GM19351 (cell line): ENCODE measurements around the gene IL18.
"Not testable (repeated sequence)": the region's sequence is repeated elsewhere in the genome, so short reads cannot be mapped to it uniquely, and the experiment has no call there.

Experiments
- ATAC-seq: cut with Tn5 transposase; IDR thresholded peaks from one replicate; pipeline ENCODE4 v1.9.1; 2021; ENCODE audit warnings: mild to moderate bottlenecking, moderate library complexity; ENCODE audit not compliant: unreplicated experiment

The IL18 gene

DNA sequence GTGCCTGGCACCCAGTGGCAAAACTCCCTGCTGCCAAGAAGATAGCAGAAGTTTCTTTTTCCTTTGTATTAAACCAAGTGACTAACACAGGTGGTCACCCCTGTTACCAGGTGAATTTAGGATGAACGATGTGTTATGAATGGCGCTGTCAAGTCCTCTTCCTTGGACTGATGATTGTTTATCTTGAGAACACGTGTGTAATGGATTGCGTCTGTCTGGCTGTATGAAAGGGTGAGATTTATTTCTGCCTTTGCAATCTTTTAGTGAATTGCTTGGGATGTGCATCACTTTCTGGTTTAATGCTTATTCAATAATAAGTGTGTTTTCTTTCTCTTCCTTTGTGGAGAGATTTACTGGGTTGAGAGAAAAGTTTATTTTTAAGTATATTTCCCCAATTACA lies 40.8 kb downstream of the IL18 start:
- ATAC-seq, result no peak

DNA sequence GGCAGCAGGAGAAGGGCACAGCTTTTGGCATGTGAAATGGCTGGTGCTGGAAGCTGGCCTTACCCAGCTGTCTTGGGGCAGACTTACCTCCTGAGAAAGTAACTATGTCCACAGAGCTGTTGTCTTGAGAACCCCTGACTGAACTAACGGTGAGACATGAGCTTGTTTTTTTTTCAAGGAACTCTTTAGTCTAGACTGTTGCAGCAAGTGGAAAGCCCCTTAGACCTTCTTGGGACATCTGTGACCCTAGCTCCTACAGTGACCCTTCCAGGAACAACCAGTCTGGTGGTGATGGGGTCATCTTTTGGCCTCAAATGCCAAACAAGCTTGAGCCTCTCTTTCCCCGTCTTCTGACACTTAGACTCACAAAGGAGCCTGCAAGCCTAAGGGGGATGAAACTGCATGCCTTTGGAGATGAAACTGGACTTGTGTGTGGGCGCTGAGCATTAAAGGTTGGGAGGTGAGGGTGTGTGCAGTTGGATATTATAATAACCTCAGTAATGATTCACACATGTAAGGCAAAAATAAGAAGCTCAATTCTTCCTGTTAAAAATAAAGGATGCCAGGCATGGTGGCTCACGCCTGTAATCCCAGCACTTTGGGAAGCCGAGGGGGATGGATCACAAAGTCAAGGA lies 41.8 kb downstream of the IL18 start:
- no peak for ATAC-seq

DNA sequence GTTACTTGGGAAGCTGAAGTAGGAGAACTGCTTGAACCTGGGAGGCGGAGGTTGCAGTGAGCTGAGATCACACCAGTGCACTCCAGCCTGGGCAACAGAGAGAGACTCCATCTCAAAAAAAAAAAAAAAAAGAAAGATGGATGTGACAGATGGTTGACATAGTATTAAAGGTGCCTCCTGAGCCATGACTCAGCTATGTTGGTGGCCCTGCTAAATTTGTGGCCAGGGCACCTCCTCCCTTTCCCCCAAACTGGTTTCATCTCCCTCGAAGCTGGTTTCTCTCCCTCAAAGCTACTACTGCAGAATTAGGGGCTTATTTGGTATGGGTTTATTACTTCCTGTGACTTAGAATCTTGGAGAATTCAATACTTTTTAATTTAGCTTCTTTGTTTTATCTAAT lies 45.7 kb downstream of the IL18 start:
- no peak for ATAC-seq

DNA sequence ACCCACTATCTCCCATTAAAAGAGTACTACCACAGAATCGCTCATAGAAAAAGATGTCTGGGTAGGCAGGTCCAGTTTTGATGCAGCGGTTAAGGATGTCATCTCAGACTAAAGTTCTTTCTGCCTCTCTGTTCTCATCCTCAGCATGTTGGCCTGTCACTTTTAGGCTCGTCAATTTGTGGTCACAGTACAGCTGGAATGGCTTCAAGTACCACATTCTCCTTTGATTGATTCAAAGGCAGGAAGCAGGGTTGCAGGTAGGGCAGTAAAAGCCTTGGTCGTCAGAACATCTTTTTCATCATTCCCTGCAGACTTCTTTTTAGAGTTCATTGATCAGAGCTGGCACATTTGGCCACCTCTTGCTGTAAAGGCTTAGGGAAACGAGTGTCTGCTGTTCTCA lies 48.5 kb downstream of the IL18 start:
- no peak for ATAC-seq

DNA sequence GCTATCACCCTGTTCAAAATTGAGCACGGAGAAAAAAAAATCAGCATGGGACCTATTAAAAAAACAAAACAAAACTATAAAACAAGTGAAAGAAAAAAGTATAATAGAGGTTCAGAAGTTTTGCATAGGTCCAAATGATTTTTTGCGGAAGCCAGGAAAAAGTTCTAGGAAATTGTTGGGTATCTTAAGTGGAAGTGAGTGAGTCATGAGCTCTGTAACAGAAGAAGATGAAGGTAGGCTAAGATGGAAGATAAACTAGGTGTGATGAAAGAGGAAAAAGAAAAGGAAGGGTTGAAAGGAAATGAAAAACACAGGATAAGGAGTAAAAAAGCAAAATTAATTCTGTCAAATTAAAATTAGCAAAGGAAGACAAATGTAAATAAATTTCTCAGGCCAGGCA lies 49.4 kb downstream of the IL18 start:
- no peak for ATAC-seq

DNA sequence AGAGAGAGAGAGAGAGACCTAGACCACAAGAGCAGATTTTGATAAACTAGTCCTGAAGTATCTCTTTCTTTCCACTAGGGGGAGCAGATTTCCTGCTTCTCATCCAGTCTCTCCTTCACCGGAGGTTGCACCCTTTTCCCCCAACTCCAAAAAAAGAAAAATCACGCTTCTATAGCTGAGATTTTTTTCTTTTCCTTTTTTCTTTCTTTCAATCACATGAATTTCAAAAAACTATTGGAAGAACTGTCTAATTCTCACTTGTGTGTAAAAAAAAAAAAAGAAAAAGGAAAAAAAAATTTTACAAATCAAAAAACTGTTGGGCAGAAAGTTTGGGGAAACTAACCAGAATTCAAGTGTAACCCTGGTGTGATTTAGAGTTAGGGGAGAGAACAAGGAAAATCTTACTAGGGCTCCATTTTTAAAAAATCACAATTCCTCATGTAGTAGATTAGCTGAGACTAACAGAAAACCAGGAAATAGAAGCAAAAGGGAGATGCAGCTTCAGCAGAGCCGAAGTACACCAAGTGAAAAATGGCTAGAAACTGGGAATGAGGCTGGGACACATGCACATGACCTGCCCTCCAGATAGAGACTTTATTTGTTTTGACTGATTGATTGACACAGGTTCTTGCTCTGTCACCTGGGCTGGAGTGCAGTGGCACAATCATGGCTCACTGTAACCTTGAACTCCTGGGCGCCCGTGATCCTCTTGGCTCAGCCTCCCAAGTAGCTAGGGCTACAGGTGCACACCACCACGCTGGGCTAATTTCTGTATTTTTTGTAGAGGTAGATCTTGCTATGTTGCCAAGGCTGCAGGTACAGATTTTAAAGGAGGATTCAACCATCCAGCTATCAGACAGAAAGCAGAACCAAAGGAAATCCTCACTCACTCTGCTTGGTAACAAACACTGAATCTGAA lies 50.1 kb downstream of the IL18 start:
- peak; percentile 57 for ATAC-seq

DNA sequence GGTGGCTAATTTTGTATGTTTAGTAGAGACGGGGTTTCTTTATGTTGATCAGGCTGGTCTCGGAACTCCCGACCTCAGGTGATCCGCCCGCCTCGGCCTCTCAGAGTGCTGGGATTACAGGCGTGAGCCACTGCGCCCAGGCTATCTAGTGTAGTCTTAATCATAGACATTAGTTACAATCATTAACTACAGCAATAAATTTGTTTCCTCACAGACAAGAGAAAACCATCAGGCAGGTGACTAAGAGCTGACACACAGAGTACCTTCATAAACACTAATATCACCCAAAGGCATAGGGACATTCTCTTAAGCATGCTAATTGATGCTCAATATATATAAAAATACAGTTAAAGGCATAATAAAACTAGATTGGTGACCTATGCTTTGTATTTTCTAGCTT lies 57.8 kb downstream of the IL18 start:
- no peak for ATAC-seq

DNA sequence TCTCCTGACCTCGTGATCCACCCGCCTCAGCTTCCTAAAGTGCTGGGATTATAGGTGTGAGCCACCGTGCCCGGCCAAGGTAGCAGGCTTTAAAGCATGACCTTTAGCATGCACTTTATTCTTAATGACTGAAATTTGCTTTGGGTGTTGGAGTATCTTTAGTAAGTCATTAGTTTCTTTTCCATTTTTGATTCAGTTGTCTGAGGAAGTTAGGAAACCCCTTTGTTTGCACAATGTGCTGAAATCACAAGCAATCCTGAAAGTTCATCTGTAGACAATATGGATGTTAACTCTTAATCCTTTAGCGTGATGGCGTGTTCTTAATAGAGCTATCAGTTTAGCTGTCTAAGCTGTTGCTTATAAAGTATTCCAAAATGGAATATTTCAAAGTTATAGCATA lies 60.4 kb downstream of the IL18 start:
- no peak for ATAC-seq

DNA sequence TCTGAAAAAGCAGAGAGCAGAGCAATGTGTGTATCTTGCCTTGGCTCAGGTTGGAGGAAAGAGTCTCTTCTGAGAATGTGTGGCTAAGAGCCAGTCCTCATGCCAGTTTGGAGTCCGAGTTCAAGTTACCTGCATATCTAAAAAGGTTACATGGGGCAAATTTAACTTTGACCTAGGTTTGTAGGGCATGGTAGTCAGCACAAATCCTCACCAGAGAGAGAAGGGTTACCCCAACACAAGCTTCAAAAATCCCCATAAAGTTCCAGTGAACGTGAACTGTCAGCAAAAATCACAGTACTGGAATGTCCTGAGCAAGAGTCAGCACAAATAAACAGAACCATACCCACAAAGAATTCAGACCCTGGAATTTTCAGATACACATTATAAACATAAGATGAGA lies 63.4 kb downstream of the IL18 start:
- ATAC-seq, result no peak

DNA sequence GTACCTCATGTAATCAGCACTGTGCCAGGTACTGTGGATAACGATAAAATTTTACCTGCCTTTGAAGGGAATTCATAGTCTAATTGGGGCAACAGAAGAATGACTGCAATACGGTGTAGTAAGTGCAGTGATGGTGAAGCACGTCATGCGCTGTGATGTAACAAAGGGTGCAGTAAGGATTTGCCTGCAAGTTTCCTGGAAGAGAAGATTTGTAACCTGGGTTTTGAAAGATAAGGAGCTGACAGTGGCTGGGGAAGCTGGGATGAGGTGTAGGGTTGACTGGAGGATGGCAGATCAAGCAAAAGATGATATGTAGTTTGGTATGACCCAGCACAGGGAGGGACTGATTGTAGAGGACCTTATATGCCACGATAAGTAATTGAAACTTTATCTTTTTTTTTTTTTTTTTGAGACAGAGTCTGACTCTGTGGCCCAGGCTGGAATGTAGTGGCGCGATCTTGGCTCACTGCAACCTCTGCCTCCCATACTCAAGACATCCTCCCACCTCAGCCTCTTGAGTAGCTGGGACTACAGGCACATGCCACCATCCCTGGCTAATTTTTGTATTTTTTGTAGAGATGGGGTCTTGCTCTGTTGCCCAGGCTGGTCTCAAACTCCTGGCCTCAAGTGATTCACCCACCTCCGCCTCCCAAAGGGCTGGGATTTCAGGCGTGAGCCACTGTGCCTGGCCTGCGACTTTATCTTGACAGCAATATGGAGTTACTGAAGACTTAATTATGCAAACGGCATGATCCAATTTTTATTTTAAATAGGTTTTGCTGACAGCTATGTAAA lies 66.0 kb downstream of the IL18 start:
- no peak for ATAC-seq

DNA sequence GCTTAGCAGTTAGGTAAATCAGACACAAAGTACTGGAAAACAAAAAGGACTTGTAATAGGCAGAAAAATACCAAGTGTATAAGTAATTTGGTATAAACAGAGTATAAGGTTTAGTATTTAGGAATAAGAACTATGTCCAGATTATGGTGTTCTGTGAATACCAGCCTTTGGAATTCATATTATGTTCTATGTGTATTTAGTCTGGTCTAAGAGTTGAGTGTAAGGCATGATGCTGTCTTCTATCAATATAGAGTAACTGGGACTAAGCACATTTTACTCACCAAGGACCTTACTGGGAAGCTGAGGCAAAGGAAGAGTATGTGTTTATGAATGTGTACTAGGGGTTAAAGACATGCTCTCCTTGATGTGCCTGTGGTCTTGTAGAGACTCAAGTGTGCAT lies 67.7 kb downstream of the IL18 start:
- no peak for ATAC-seq

DNA sequence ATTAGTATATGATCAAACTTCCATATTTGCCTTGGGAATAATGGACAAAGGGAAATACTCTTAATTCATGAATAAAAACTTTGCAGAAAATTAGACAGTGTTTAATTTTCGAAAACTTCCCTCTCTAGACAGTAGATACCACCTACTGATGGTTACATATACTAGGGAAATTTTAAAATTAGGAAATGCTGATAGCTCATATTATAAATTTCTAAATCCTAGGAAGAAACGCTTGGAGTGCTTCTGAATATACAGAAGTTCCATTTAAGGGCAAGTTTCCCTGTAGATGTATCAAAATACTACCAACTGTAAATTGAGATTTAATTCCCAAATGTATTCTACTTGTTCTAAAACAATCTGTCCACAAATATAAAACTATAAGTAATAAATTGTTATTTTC lies 68.6 kb downstream of the IL18 start:
- ATAC-seq, result not testable (repeated sequence)
